Measurements from ENCODE around the gene MX1.

- TF ChIP-seq POLR2A (IDR thresholded peaks at IDR 0.05; ENCODE audit: low read length) (no peak), GATA1 (IDR thresholded peaks at IDR 0.05; ENCODE audit: low read depth, low read length) (no peak)
These were observed 6.9 kb upstream of the MX1 start for GRCh38 chr21:41418956-41419680.

Measured in erythroblast (primary cell).